HL-60 (cell line): Measurements from ENCODE around the gene ZNF609.

ENCODE experiments used
- GABPA ChIP-seq: IDR thresholded peaks from 2 replicates; pipeline ENCODE4 v1.6.1; 2012; ENCODE audit warnings: low read depth
- POLR2AphosphoS5 ChIP-seq: IDR thresholded peaks from 2 replicates; pipeline ENCODE4 v1.6.1; 2012; ENCODE audit warnings: low read depth
- TF ChIP-seq, protein P1 (sequence below): IDR thresholded peaks from one replicate; pipeline ENCODE4 v1.5.1; 2011; ENCODE audit warnings: low read length, control low read depth, inconsistent platforms; ENCODE audit not compliant: insufficient read depth

DNA sequence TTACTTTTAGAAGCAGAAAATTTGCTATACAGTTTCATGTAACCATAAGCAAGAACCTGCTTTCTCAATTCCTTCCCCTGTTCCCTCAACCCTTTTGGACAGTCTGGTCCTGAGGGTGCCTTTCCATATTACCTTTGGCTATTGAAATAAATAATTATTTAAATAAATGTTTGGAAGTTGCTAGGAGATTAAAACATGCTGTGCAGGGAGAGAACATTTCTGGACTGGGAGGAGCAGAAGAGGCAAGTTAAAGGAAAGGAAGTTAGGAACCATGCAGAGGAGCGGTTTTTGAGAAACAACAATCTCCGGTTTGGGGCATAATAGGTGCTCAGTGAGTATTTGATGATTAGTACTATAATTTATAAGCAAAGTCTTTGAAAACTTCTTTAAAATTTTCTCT is 41.8 kb downstream of the ZNF609 start:
- TF ChIP-seq, protein P1, sequence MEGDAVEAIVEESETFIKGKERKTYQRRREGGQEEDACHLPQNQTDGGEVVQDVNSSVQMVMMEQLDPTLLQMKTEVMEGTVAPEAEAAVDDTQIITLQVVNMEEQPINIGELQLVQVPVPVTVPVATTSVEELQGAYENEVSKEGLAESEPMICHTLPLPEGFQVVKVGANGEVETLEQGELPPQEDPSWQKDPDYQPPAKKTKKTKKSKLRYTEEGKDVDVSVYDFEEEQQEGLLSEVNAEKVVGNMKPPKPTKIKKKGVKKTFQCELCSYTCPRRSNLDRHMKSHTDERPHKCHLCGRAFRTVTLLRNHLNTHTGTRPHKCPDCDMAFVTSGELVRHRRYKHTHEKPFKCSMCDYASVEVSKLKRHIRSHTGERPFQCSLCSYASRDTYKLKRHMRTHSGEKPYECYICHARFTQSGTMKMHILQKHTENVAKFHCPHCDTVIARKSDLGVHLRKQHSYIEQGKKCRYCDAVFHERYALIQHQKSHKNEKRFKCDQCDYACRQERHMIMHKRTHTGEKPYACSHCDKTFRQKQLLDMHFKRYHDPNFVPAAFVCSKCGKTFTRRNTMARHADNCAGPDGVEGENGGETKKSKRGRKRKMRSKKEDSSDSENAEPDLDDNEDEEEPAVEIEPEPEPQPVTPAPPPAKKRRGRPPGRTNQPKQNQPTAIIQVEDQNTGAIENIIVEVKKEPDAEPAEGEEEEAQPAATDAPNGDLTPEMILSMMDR: no peak
- TF ChIP-seq GABPA (no peak), POLR2AphosphoS5 (no peak)
